Mesenchymal stem cell (in vitro differentiated cells and primary cell): ENCODE results near the gene ADGRF5. TPM values are rescaled to one million over a fixed set of nuclear protein-coding genes. Genes with fewer than 3 reads are reported as not detected.

ENCODE experiments used
- DNase-seq: peaks from one replicate; pipeline ENCODE4 v3.0.0-alpha.2; 2013
- H2AFZ ChIP-seq: one replicate; pipeline ENCODE4 v1.6.1; 2013; ENCODE audit warnings: low read depth, mild to moderate bottlenecking, control low read depth, inconsistent platforms, low read length, moderate library complexity
- H2AK5ac ChIP-seq: 2 replicates; pipeline ENCODE4 v1.6.1; 2013; ENCODE audit warnings: low read length, moderate library complexity, mild to moderate bottlenecking, inconsistent platforms; ENCODE audit not compliant: severe bottlenecking
- H2BK120ac ChIP-seq: one replicate; pipeline ENCODE4 v1.6.1; 2013; ENCODE audit warnings: low read depth, mild to moderate bottlenecking, inconsistent platforms, low read length, moderate library complexity
- H2BK12ac ChIP-seq, 2 experiments: one replicate each; pipeline ENCODE4 v1.6.1; 2013; ENCODE audit warnings: inconsistent platforms in 2 of 2, low read length in 2 of 2, mild to moderate bottlenecking in 2 of 2, moderate library complexity in 2 of 2, control low read depth in 1 of 2
- H2BK15ac ChIP-seq: one replicate; pipeline ENCODE4 v1.6.1; 2013; ENCODE audit warnings: mild to moderate bottlenecking, low read depth, inconsistent platforms; ENCODE audit not compliant: poor library complexity, severe bottlenecking
- H2BK5ac ChIP-seq: 2 replicates; pipeline ENCODE4 v1.6.1; 2013; ENCODE audit warnings: low read depth, mild to moderate bottlenecking, low read length, control low read depth, inconsistent platforms; ENCODE audit not compliant: poor library complexity, severe bottlenecking
- H3K14ac ChIP-seq, 2 experiments: one replicate each; pipeline ENCODE4 v1.6.1; 2013; ENCODE audit warnings: inconsistent platforms in 2 of 2, low read length in 2 of 2, control low read depth in 1 of 2, mild to moderate bottlenecking in 1 of 2, moderate library complexity in 1 of 2
- H3K18ac ChIP-seq, 2 experiments: one replicate each; pipeline ENCODE4 v1.6.1; 2013; ENCODE audit warnings: inconsistent platforms in 2 of 2, low read length in 2 of 2, control low read depth in 1 of 2, low read depth in 1 of 2, mild to moderate bottlenecking in 1 of 2
- H3K23ac ChIP-seq, 2 experiments: one replicate each; pipeline ENCODE4 v1.6.1; 2013; ENCODE audit warnings: inconsistent platforms in 2 of 2, low read length in 2 of 2, mild to moderate bottlenecking in 2 of 2, moderate library complexity in 2 of 2, control low read depth in 1 of 2
- H3K27ac ChIP-seq: 2 replicates; pipeline ENCODE4 v1.5.1; 2013; ENCODE audit warnings: mild to moderate bottlenecking, moderate library complexity, low read length, control low read depth, inconsistent platforms; ENCODE audit not compliant: poor library complexity, severe bottlenecking
- H3K27me3 ChIP-seq, 2 experiments: 2 replicates each; pipeline versions ENCODE4 v1.6.1 to v1.7.0; 2013; ENCODE audit warnings: low read length in 2 of 2, mild to moderate bottlenecking in 2 of 2, moderate library complexity in 2 of 2, control low read depth in 1 of 2, inconsistent platforms in 1 of 2; ENCODE audit not compliant: control insufficient read depth in 1 of 2, insufficient read depth in 1 of 2
- H3K36me3 ChIP-seq, 2 experiments: 2 replicates each; pipeline versions ENCODE4 v1.6.1 to v1.7.0; 2013; ENCODE audit warnings: low read length in 2 of 2, control low read depth in 1 of 2, inconsistent platforms in 1 of 2, low read depth in 1 of 2, mild to moderate bottlenecking in 1 of 2; ENCODE audit not compliant: insufficient read depth in 2 of 2, control insufficient read depth in 1 of 2
- H3K4ac ChIP-seq, 2 experiments: one replicate each; pipeline ENCODE4 v1.6.1; 2013; ENCODE audit warnings: inconsistent platforms in 2 of 2, low read length in 2 of 2, mild to moderate bottlenecking in 2 of 2, moderate library complexity in 2 of 2, control low read depth in 1 of 2, low read depth in 1 of 2
- H3K4me1 ChIP-seq: 2 replicates; pipeline ENCODE4 v1.6.1; 2013; ENCODE audit warnings: low read depth, low read length, control low read depth; ENCODE audit not compliant: control insufficient read depth, insufficient read depth
- H3K4me2 ChIP-seq: 2 replicates; pipeline ENCODE4 v1.6.1; 2013; ENCODE audit warnings: low read length, mild to moderate bottlenecking, inconsistent platforms; ENCODE audit not compliant: poor library complexity, severe bottlenecking
- H3K4me3 ChIP-seq, 2 experiments: 2 replicates each; pipeline versions ENCODE4 v1.5.1 to v1.7.0; 2013; ENCODE audit warnings: low read length in 2 of 2, mild to moderate bottlenecking in 2 of 2, control low read depth in 1 of 2, low read depth in 1 of 2; ENCODE audit not compliant: insufficient read depth in 1 of 2
- H3K79me1 ChIP-seq: replicated peaks from 2 replicates; pipeline ENCODE4 v1.6.1; 2013; ENCODE audit warnings: mild to moderate bottlenecking, control low read depth, low read length, inconsistent platforms; ENCODE audit not compliant: poor library complexity, severe bottlenecking
- H3K9ac ChIP-seq: 2 replicates; pipeline ENCODE4 v1.7.0; 2013; ENCODE audit warnings: mild to moderate bottlenecking, low read length, moderate library complexity
- H3K9me3 ChIP-seq: 2 replicates; pipeline ENCODE4 v1.7.0; 2013; ENCODE audit warnings: mild to moderate bottlenecking, low read length; ENCODE audit not compliant: control insufficient read depth
- H4K8ac ChIP-seq: one replicate; pipeline ENCODE4 v1.6.1; 2013; ENCODE audit warnings: inconsistent platforms, mild to moderate bottlenecking, low read length, moderate library complexity
- H4K91ac ChIP-seq: one replicate; pipeline ENCODE4 v1.6.1; 2013; ENCODE audit warnings: mild to moderate bottlenecking, low read length, inconsistent platforms
- WGBS: methylation state at CpG from one replicate; pipeline ENCODE4 v1.1.7; 2013; ENCODE audit warnings: mixed read lengths; 5-methylcytosine and 5-hydroxymethylcytosine counted together
- polyA plus RNA-seq, 2 experiments: library from polyadenylated mRNA; stranded (reverse); fragments of 200-250 nt; gene quantifications; one replicate each; pipeline ENCODE4 v1.2.3, GENCODE V29; 2013

The ADGRF5 gene, protein sequence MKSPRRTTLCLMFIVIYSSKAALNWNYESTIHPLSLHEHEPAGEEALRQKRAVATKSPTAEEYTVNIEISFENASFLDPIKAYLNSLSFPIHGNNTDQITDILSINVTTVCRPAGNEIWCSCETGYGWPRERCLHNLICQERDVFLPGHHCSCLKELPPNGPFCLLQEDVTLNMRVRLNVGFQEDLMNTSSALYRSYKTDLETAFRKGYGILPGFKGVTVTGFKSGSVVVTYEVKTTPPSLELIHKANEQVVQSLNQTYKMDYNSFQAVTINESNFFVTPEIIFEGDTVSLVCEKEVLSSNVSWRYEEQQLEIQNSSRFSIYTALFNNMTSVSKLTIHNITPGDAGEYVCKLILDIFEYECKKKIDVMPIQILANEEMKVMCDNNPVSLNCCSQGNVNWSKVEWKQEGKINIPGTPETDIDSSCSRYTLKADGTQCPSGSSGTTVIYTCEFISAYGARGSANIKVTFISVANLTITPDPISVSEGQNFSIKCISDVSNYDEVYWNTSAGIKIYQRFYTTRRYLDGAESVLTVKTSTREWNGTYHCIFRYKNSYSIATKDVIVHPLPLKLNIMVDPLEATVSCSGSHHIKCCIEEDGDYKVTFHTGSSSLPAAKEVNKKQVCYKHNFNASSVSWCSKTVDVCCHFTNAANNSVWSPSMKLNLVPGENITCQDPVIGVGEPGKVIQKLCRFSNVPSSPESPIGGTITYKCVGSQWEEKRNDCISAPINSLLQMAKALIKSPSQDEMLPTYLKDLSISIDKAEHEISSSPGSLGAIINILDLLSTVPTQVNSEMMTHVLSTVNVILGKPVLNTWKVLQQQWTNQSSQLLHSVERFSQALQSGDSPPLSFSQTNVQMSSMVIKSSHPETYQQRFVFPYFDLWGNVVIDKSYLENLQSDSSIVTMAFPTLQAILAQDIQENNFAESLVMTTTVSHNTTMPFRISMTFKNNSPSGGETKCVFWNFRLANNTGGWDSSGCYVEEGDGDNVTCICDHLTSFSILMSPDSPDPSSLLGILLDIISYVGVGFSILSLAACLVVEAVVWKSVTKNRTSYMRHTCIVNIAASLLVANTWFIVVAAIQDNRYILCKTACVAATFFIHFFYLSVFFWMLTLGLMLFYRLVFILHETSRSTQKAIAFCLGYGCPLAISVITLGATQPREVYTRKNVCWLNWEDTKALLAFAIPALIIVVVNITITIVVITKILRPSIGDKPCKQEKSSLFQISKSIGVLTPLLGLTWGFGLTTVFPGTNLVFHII (N-terminal part only)
- 0.52 TPM for polyA plus RNA-seq (2013, experiment 1 of 2)
- polyA plus RNA-seq (2013, experiment 2 of 2): 0.58 TPM

DNA sequence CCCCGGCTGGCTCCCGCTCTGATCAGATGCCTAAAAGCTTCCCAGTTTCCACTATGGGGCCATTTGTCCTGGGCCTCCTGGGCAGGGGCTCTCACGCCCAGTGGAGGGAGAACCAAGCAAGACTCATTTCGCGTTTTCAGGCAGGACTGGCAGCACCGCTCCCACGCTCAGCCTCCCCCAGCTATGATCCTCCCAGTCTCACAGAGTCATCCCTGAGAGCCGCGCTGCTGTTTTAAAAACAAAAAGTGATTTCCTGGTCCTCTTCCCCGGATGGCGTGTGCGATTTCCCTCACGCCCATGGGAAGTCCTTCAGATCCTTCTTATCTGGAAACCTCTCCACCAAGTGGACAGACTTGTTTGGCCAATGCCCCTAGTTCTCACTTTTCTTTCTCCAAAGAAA, at the start of gene ADGRF5:
Gene ADGRF5 (minus strand): TSS at position 208 of the 400 bp plus-strand sequence. CDS start 15,176 bp downstream, outside the sequence.
- Histone ChIP-seq H4K8ac (no peak within 1 kb of the TSS), H3K4ac (no peak within 1 kb of the TSS), H3K14ac (no peak within 1 kb of the TSS), H3K4me3 (no peak within 1 kb of the TSS), H2AK5ac (no peak within 1 kb of the TSS), H2BK15ac (no peak within 1 kb of the TSS), H3K4me1 (peaks cover 6% of the 10 kb centered on the region), H3K27me3 (no peaks in the 10 kb centered on the region), H3K79me1 (no peaks in the 10 kb centered on the region), H3K4me2 (no peak within 1 kb of the TSS), H2BK5ac (no peak within 1 kb of the TSS), H3K36me3 (no peaks in the 10 kb centered on the region), H2BK12ac (no peak within 1 kb of the TSS), H2AFZ (no peak within 1 kb of the TSS), H3K23ac (no peak within 1 kb of the TSS), H4K91ac (peak within 1 kb of the TSS; percentile 22), H3K27ac (no peak within 1 kb of the TSS), H3K9me3 (no peaks in the 10 kb centered on the region), H3K9ac (no peak within 1 kb of the TSS), H3K18ac (no peak within 1 kb of the TSS), H2BK120ac (no peak within 1 kb of the TSS)
- DNase-seq: no peak
- WGBS: 93% methylated on average over 13 of the region's 13 CpGs

DNA sequence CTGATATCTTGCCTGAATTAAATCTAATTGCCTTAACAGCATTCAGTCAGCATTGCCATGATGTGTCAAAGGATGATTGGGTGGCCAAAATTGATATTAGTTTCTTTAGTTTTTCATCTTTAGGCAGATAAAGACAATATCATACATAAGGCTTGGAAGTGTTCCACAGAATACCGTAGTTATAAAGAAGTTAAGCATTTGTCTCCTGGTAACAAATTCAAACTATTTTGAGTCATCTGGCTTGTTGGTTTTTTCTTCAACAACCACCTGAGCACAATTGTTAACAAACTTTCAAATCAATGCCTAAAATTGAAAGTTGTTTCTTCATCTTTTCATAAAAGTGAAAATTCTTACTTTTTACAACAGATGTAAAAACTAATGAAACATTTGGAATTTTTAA, 47.5 kb upstream of the ADGRF5 start:
- no peak overlapping the region for H3K23ac ChIP-seq
- H3K4me1 ChIP-seq: no peaks in the 10 kb centered on the region
- no peak overlapping the region for H2BK15ac ChIP-seq
- no peaks in the 10 kb centered on the region for H3K9me3 ChIP-seq
- no peak overlapping the region for H3K9ac ChIP-seq
- H3K27ac ChIP-seq: no peak overlapping the region
- no peak overlapping the region for H4K8ac ChIP-seq
- H2BK12ac ChIP-seq: no peak overlapping the region
- H3K18ac ChIP-seq: no peak overlapping the region
- no peak overlapping the region for H3K4me3 ChIP-seq
- H2AFZ ChIP-seq: no peak overlapping the region
- H2BK5ac ChIP-seq: no peak overlapping the region
- H2AK5ac ChIP-seq: no peak overlapping the region
- WGBS: 60% methylated on average over 1 of the region's 1 CpG
- no peaks in the 10 kb centered on the region for H3K36me3 ChIP-seq
- H3K4ac ChIP-seq: no peak overlapping the region
- no peaks in the 10 kb centered on the region for H3K27me3 ChIP-seq
- H4K91ac ChIP-seq: no peak overlapping the region
- H3K79me1 ChIP-seq: no peaks in the 10 kb centered on the region
- H2BK120ac ChIP-seq: no peak overlapping the region
- no peak for DNase-seq
- H3K14ac ChIP-seq: no peak overlapping the region
- H3K4me2 ChIP-seq: no peak overlapping the region

DNA sequence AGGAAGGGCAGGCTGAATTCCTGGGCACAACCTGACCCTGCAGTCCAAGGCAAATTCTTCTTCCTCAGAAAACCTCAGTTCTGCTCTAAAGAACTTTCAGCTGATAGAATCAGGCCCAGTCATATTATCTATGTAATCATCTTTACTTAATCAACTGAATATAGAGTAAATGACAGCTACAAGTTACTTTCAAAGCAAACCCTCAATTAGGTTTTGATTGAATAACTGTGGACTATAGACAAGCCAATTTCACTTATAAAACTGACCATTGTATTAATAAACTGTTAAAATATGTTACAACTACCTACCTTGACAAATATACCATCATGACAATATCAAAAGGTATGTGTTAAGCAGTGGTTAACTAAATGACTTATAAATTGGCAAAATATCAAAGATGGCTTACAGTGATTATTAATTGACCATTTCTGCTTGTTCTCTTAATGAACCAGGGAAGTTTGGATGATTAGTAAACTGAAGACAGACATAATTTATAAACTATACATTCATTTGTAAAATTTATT, 46.1 kb upstream of the ADGRF5 start:
- H3K27me3 ChIP-seq: no peaks in the 10 kb centered on the region

More for the DNA sequence above, 46.1 kb upstream of the ADGRF5 start:
- H3K23ac ChIP-seq: no peak overlapping the region
- H2BK12ac ChIP-seq: no peak overlapping the region
- no peaks in the 10 kb centered on the region for H3K79me1 ChIP-seq
- no peak for DNase-seq
- H2BK5ac ChIP-seq: no peak overlapping the region
- no peak overlapping the region for H3K18ac ChIP-seq
- no peak overlapping the region for H3K4me2 ChIP-seq
- H4K8ac ChIP-seq: no peak overlapping the region
- H2AFZ ChIP-seq: no peak overlapping the region
- no peak overlapping the region for H4K91ac ChIP-seq
- no peak overlapping the region for H3K9ac ChIP-seq
- no peak overlapping the region for H2BK120ac ChIP-seq
- no peaks in the 10 kb centered on the region for H3K9me3 ChIP-seq
- H3K14ac ChIP-seq: no peak overlapping the region
- no peaks in the 10 kb centered on the region for H3K4me1 ChIP-seq
- no peak overlapping the region for H2AK5ac ChIP-seq
- H3K27ac ChIP-seq: no peak overlapping the region
- H3K36me3 ChIP-seq: no peaks in the 10 kb centered on the region
- no peak overlapping the region for H3K4ac ChIP-seq
- no peak overlapping the region for H2BK15ac ChIP-seq
- H3K4me3 ChIP-seq: no peak overlapping the region
